Stomach smooth muscle (tissue), 2 donors: ENCODE measurements around the gene UBFD1.
A peak's percentile ranks its signal among the peaks of the same experiment; 100 is the strongest.

Source experiments
- H3K27ac ChIP-seq: one replicate; pipeline ENCODE4 v1.7.0; 2013; ENCODE audit warnings: mild to moderate bottlenecking, low read length, inconsistent platforms
- H3K27me3 ChIP-seq, 2 donors: one replicate each; pipeline ENCODE4 v1.7.0; 2013; ENCODE audit warnings: low read length in 2 of 2; ENCODE audit not compliant: insufficient read depth in 2 of 2, control insufficient read depth in 1 of 2
- H3K36me3 ChIP-seq, 2 donors: one replicate each; pipeline ENCODE4 v1.7.0; 2013; ENCODE audit warnings: low read length in 2 of 2; ENCODE audit not compliant: control insufficient read depth in 2 of 2, insufficient read depth in 2 of 2
- H3K4me1 ChIP-seq: one replicate; pipeline ENCODE4 v1.7.0; 2013; ENCODE audit warnings: low read length; ENCODE audit not compliant: control insufficient read depth, insufficient read depth
- H3K4me3 ChIP-seq, 2 donors: one replicate each; pipeline ENCODE4 v1.7.0; 2013; ENCODE audit warnings: low read length in 2 of 2
- H3K9ac ChIP-seq, 2 donors: one replicate each; pipeline ENCODE4 v1.7.0; 2013; ENCODE audit warnings: low read length in 2 of 2, mild to moderate bottlenecking in 1 of 2
- H3K9me3 ChIP-seq, 2 donors: one replicate each; pipeline ENCODE4 v1.7.0; 2013; ENCODE audit warnings: low read length in 2 of 2; ENCODE audit not compliant: control insufficient read depth in 2 of 2
- donor health status: healthy.
- donor health status: Pancreatic carcinoma.

Gene UBFD1

DNA sequence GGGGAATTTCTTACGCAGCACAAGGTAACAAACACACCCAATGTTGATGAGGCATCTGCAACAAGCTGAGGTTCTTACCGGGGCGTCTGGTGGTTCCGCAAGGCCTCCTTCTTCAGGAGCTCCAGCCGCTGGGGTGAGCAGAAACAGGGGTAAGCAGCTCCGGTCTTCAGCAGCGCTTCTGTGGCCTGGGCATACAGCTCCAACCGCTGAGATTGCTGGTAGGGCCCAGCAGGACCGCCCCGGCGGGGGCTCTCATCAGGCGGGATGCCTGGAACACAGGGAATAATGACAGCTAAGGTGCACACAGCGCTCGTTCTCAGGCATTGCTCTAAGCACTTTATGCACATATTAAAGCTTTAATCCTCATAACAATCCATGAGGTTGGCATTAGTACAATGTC lies 13.1 kb upstream of the UBFD1 start:
- H3K36me3 ChIP-seq = peaks cover 29 to 48% of the 10 kb centered on the region in 2 donors
- H3K9ac ChIP-seq = no peak overlapping the region

DNA sequence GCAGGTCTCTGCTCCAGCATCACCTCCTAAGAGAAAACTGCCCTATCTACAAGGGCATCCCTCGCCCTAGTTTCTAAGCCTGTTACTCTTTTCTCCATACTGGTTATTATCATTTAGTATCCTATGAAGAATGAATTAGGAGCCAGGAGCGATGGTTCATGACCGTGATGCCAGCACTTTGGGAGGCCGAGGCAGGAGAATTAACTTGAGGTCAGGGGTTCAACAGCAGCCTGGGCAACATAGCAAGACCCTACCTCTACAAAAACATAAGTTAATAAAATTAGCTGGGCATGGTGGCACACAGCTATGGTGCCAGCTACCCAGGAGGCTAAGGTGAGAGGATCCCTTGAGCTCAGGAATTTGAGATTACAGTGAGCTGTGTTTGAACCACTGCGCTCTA lies 7.6 kb upstream of the UBFD1 start:
- H3K4me3 ChIP-seq = no peak overlapping the region
- H3K9me3 ChIP-seq = no peaks in the 10 kb centered on the region
- H3K27me3 ChIP-seq = no peaks in the 10 kb centered on the region
- no peak overlapping the region for H3K27ac ChIP-seq
- H3K9ac ChIP-seq = no peak overlapping the region
- H3K4me1 ChIP-seq = no peaks in the 10 kb centered on the region
- H3K36me3 ChIP-seq = peaks cover 28 to 52% of the 10 kb centered on the region in 2 donors

More for the DNA sequence above, 13.1 kb upstream of the UBFD1 start:
- H3K4me1 ChIP-seq = no peaks in the 10 kb centered on the region
- H3K9me3 ChIP-seq = no peaks in the 10 kb centered on the region
- H3K27ac ChIP-seq = no peak overlapping the region
- H3K4me3 ChIP-seq = no peak overlapping the region
- H3K27me3 ChIP-seq = no peaks in the 10 kb centered on the region

DNA sequence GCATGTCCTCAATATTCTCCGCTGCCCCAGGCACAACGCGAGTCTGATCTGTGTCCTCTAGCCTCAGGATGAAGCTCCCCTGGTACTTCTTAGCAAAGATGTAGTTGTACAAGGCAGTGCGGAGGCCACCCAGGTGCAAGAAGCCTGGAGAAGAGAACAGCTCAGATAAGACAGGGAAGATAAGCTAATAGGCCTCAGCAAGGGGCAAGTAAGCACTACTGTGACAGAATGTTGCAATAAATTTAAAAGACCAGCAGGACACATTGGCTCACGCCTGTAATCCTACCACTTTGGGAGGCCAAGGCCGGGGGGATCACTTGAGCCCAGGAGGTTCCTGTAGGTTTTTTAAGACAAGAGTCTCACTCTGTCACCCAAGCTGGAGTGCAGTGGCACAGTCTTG lies 5.4 kb upstream of the UBFD1 start:
- peaks cover 26 to 33% of the 10 kb centered on the region in 2 donors for H3K36me3 ChIP-seq
- no peak overlapping the region for H3K27ac ChIP-seq
- H3K4me3 ChIP-seq = no peak overlapping the region
- H3K9ac ChIP-seq = no peak overlapping the region
- peaks cover 6% of the 10 kb centered on the region for H3K4me1 ChIP-seq
- no peaks in the 10 kb centered on the region for H3K27me3 ChIP-seq
- no peaks in the 10 kb centered on the region for H3K9me3 ChIP-seq

DNA sequence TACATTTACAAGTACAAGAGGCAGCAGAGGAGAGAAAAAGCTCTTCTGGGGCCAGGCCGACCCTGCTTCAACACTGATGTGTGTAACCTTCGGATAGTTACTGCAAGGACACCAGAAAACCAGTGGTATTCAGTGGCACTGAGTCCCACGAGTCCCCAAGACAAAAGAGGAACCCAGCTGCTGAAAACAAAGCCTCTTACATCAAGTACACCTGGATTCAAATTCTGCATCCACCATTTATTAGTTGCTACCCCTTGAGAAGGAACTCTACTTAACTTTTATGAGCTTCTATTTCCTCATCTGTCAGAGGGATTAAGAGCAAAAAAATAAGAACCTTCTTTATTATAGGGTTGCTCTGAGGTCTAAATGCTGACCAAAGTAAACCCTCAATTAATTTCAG lies 3.0 kb upstream of the UBFD1 start:
- no peaks in the 10 kb centered on the region for H3K27me3 ChIP-seq
- H3K9ac ChIP-seq = no peak overlapping the region
- H3K4me1 ChIP-seq = peaks cover 21% of the 10 kb centered on the region
- no peaks in the 10 kb centered on the region for H3K9me3 ChIP-seq
- no peak overlapping the region for H3K27ac ChIP-seq
- H3K36me3 ChIP-seq = peaks cover 16 to 21% of the 10 kb centered on the region in 2 donors
- no peak overlapping the region for H3K4me3 ChIP-seq

DNA sequence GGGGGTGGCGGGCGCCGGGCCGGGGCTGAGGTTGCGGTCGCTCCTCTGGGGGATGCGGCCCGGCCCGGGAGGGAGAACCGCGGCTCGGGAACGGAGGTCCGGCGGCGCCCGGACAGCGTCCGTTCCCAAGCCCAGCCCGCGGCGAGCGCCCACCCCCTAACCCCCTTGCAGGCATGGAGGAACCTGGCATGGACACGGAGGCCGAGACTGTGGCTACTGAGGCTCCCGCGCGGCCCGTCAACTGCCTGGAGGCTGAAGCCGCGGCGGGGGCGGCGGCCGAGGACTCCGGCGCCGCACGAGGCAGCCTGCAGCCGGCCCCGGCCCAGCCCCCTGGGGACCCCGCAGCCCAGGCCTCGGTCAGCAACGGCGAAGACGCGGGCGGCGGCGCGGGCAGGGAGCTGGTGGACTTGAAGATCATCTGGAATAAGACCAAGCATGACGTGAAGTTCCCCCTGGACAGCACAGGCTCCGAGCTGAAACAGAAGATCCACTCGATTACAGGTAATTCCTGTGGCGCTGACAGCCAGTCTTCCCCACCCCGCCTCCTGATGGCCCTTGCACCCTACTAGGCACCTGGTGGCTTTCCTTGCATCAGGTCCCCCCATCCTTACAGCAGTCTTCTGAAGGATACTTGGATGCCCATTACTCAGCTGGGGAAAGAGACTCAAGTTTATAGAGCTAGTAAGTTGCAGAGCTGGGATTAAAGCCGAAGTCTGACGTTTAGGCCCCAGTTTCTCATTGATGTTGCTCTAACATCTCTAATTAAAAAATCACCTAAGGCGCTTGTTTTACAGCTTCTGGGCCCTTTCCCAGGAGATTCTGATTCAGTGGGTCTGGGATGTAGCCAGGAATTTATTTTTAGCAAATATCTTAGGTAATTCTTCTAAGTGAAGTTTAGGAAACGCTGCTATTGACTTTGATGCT lies 514 bp downstream of the UBFD1 start:
- no peaks in the 10 kb centered on the region for H3K27me3 ChIP-seq
- H3K4me3 ChIP-seq = peak overlapping the region; percentile 61 to 93
- peak overlapping the region; percentile 77 for H3K27ac ChIP-seq
- H3K9me3 ChIP-seq = no peaks in the 10 kb centered on the region
- peaks cover 22% of the 10 kb centered on the region for H3K4me1 ChIP-seq
- peaks cover 24 to 32% of the 10 kb centered on the region in 2 donors for H3K36me3 ChIP-seq
- peak overlapping the region; percentile 84 to 85 for H3K9ac ChIP-seq

DNA sequence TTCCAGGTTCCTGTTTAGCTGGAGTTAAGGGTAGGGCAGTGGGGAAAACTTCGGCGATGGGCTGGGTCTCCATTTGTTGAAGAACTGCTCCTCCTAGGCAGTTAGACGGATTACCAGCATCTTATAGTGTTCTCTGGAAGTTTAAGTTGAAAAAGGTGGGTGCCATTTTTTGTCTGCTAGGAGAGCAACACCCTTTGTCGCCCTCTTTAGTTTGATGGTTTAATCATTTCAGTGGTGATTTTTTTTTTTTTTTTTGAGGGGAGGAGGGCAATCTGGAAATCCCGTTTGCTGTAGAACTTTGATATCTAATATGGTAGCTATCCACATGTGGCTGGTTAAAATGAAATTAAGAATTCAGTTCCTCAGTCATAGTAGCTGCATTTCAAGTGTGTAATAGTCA lies 4.1 kb downstream of the UBFD1 start:
- Histone ChIP-seq H3K4me3 (no peak overlapping the region), H3K36me3 (peaks cover 52 to 56% of the 10 kb centered on the region in 2 donors), H3K9ac (no peak overlapping the region), H3K27ac (no peak overlapping the region), H3K4me1 (peaks cover 20% of the 10 kb centered on the region), H3K27me3 (no peaks in the 10 kb centered on the region), H3K9me3 (no peaks in the 10 kb centered on the region)

DNA sequence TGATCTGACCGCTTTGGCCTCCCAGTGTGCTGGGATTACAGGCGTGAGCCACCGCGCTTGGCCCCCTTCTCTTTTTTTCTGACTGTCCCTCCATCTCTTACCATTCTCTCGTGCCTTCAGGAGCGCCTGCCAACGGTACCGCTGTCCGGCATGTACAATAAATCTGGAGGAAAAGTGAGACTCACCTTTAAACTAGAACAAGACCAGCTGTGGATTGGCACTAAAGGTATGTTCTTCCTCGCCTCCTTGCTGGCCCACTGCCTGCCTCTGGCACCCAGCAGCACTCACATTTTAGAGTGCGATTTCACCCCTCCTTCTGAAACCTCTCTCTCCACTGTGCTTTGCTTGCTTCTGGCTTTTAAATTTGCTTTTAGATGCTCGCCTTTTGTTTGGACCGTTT lies 5.0 kb downstream of the UBFD1 start:
- H3K36me3 ChIP-seq = peaks cover 59 to 65% of the 10 kb centered on the region in 2 donors
- no peak overlapping the region for H3K4me3 ChIP-seq
- no peaks in the 10 kb centered on the region for H3K27me3 ChIP-seq
- H3K4me1 ChIP-seq = peaks cover 16% of the 10 kb centered on the region
- H3K9me3 ChIP-seq = no peaks in the 10 kb centered on the region
- H3K27ac ChIP-seq = no peak overlapping the region
- H3K9ac ChIP-seq = no peak overlapping the region

DNA sequence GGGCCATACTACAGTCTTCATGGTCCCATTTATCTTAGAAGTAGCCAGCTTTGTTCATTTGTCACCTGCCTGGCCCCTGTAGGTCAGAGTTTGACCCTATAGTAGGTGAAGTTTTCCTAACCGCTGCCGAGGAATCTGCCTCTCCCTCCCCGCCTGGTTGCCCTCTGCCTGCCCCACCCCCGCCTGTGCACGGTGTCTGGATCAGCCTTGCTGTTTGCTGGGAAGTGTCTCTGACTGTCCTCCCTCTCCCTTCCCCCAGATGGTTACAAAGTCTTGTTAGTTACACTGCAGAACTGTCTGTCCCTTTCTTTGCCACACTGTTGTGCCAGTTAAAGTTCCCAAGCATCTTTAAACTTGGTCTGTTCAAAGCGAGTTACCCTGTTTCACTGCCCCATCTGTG lies 5.7 kb downstream of the UBFD1 start:
- no peaks in the 10 kb centered on the region for H3K27me3 ChIP-seq
- H3K27ac ChIP-seq = no peak overlapping the region
- peaks cover 64 to 68% of the 10 kb centered on the region in 2 donors for H3K36me3 ChIP-seq
- H3K4me1 ChIP-seq = peaks cover 14% of the 10 kb centered on the region
- no peak overlapping the region for H3K4me3 ChIP-seq
- no peak overlapping the region for H3K9ac ChIP-seq
- H3K9me3 ChIP-seq = no peaks in the 10 kb centered on the region

DNA sequence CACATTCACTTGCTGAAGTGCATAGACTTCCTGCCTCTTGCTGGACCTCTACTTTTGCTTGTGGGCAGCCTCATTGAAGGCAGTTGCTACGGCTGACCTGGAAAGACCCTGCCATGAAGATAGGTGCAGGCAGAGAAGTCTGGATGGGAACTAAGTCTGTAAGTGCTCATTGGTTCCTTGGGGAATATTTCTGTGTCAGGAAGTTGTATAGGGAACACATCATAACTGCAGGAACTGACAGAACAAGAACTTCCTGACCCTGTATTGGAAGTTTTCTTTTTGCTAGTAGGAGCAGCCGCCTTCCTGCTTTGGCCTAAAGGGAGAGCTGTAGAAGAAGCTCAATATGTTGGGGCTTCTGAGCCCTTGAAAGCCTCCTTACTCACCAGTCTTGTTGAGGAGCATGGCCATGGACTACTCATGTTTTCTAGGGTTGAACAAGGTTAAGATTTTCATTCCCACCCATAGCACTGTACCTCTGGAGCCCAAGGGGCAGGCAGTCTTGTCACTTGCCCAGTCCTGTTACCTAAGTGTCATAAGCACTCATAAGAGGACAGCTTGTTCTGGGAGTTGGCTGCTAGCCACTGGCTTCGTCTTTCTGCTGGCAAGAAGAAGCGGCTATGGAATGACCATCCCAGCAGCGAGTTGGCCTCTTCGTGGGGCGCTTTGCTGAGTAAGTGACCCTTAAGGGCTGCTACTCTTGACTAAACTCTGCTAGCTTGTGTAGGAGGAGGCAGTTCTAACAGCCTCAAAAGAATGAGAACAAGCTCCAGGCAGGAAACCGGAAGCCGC lies 7.2 kb downstream of the UBFD1 start:
- Histone ChIP-seq H3K4me1 (no peaks in the 10 kb centered on the region), H3K4me3 (no peak overlapping the region), H3K27ac (no peak overlapping the region), H3K27me3 (no peaks in the 10 kb centered on the region), H3K36me3 (peaks cover 64 to 68% of the 10 kb centered on the region in 2 donors), H3K9me3 (no peaks in the 10 kb centered on the region), H3K9ac (no peak overlapping the region)

DNA sequence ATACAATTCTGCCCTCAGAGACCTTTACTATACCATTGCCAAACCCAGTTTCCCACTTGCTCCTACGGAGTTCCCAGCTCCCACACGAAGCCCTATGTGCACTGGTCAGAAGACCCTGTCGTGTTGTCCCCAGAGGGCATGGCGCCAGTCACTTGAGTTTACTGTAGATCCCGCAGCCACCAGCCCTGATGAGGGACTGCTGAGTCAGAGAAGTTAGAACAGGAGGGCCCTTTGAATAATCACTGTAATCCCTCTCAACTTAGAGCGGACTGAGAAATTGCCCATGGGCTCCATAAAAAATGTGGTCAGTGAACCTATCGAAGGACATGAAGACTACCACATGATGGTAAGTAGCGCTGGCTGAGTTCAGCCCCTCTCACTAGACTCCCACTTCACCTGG lies 9.2 kb downstream of the UBFD1 start:
- Histone ChIP-seq H3K36me3 (peaks cover 62 to 68% of the 10 kb centered on the region in 2 donors), H3K27ac (no peak overlapping the region)

More for the DNA sequence above, 9.2 kb downstream of the UBFD1 start:
- Histone ChIP-seq H3K27me3 (no peaks in the 10 kb centered on the region), H3K9ac (no peak overlapping the region), H3K9me3 (no peaks in the 10 kb centered on the region), H3K4me1 (no peaks in the 10 kb centered on the region), H3K4me3 (no peak overlapping the region)
